SKM-1 treated with dmso at 0.1 percent for 144 hours (cell line): ENCODE measurements around the gene MSANTD2.

Experiments
- DNase-seq: peaks from one replicate; lab custom pipeline; 2025; ENCODE audit not compliant: unreplicated experiment; lab: John Stamatoyannopoulos, UW

The MSANTD2 gene

GRCh38 chr11:124800226-124800929 lies at the start of gene MSANTD2:
Gene MSANTD2, minus strand, starts transcription at chr11:124800406. Its CDS starts 26 bp downstream, at chr11:124800380.
- peak; percentile 44 for DNase-seq

DNA sequence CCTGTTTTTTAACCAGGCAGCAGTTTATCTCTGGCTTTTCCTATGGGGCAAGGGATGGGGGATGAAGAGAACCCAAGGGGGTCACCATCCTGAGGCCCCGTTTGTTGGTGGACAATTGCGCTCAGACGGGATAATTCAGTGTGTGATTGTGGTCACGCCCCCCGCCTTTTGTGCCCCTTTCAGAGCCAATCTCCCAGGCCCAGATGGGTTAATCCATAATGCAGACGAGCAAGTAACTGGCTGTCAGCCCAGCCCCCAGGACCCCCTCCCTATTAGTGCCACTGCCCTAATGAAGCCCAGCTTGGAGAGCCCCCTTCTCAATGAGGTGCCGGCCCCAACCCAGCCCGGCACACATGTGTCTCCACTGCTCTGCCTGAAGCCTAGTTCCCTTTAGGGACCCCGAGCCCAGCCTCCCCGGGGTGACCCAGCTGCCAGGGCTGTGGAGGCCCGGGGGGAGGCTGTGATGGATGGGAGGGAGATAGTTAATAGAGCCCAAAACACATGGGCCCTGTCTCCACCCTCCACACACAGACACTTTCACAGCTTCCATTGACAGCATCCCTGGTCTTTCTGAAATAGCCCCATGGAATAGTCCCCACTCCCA lies 46.0 kb upstream of the MSANTD2 start:
- DNase-seq: no peak

DNA sequence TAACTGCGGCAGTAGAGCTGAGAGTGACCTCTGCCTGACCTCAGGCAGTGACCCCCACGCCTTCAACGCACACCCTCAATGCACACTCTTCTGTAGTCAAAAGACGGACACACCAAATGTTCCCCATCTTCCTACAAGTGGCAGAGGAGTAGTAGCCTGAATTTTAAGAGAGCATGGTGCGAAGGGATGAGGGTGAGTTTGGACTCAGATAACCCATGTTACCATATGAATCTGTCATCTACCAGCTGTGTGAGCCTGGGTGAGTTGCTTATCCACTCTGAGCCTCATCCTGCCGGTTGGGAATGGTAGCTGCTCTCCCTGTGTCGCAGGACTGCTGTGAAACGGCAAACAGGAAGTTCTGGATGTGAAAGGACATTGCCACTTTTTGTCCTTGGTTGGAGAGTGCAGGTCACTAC lies 44.5 kb upstream of the MSANTD2 start:
- no peak for DNase-seq

DNA sequence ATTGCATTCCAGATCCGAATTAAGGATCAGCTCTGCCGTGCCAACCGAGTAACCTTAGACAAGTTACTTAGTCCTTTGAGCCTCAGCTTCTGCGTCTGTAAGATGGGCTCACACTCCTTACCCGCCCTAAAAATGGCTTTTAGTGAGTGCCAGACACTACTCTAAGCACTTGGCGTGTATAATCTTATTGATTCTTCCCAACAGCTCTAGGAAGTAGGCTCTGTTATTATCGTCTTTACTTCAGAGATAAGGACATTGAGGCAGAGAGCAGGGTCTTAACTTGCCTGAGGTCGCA lies 43.4 kb upstream of the MSANTD2 start:
- no peak for DNase-seq

- no peak for DNase-seq
These were observed 42.1 kb upstream of the MSANTD2 start for GRCh38 chr11:124842305-124842704.

DNA sequence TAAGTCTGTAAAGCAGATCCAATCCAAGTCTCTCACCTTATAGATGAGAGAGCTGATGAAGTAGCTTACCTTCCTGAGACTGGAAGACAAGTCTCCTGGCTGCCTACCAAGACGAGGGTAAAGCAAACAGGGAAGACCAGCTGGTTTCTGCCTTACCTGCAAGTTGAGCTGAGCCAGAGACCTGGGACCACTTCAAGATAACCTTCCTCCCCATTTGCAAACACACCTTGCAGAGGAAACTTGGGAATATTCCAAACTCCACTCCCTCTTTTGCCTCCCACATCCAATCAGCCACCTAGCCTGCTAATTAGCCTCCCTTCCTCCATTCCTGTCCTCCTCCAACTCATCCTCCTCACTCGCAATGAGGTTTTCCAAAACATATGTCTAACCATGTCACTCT lies 41.6 kb upstream of the MSANTD2 start:
- DNase-seq: no peak

- DNase-seq: no peak
These were observed 41.0 kb upstream of the MSANTD2 start for GRCh38 chr11:124841201-124841600.

GRCh38 chr11:124840666-124841065 lies 40.5 kb upstream of the MSANTD2 start:
- DNase-seq: no peak

GRCh38 chr11:124839972-124840621 lies 39.9 kb upstream of the MSANTD2 start:
- DNase-seq: no peak

- DNase-seq: no peak
These were observed 39.1 kb upstream of the MSANTD2 start for GRCh38 chr11:124839128-124839971.

- no peak for DNase-seq
These were observed 38.6 kb upstream of the MSANTD2 start for GRCh38 chr11:124838805-124839127.

DNA sequence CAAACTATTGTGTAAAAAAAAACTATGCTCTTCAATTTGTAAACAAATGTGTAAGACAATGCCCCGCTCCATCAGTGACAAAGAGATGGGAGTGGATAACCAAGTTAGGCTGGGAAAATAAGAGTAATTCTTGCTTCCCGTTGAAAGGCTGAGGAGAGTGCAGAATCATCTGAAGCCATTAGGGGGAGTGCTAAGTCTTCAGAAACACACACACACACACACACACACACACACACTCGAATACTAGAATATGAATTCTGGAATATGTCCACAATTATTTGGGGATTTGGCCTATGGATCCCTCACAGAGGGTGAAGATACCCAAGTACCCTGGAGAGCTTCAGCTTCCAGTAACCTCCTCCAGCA lies 37.3 kb upstream of the MSANTD2 start:
- peak; percentile 46 for DNase-seq

DNA sequence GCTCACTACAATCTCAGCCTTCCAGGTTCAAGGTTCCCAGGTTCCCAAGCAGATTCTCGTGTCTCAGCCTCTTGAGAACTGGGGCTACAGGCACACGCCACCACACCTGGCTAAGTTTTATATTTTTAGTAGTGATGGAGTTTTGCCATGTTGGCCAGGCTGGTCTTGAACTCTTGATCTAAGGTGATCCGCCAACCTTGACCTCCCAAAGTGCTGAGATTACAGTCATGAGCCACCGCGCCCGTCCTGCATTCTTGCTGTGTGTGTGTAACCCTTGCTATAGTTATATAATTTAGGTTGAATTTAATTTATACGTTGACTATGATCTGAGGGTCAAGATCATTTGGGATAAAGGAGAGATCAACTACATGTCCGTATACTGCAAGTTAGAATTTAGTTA lies 35.7 kb upstream of the MSANTD2 start:
- DNase-seq: no peak

- DNase-seq: no peak
These were observed 34.4 kb upstream of the MSANTD2 start for GRCh38 chr11:124834526-124835180.

GRCh38 chr11:124832571-124832970 lies 32.4 kb upstream of the MSANTD2 start:
- DNase-seq: no peak

- no peak for DNase-seq
These were observed 31.7 kb upstream of the MSANTD2 start for GRCh38 chr11:124831897-124832296.

DNA sequence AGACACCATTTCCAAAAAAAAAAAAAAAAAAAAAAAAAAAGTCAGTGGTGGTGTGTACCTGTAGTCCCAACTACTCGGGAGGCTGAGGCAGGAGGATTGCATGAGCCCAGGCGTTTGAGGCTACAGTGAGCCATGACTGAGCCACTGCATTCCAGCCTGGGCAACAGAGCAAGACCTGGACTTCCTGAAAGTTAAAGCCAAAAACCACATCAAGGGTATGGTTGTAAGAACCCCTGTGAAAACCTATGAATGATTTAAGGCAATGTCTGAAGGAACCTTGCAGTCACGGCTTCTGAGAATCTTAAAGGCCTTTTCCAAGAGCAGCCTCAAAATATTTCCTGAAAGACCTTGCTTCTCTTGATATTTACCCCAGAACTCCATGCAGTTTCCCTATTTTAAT lies 30.5 kb upstream of the MSANTD2 start:
- no peak for DNase-seq

GRCh38 chr11:124829986-124830385 lies 29.8 kb upstream of the MSANTD2 start:
- DNase-seq: no peak

DNA sequence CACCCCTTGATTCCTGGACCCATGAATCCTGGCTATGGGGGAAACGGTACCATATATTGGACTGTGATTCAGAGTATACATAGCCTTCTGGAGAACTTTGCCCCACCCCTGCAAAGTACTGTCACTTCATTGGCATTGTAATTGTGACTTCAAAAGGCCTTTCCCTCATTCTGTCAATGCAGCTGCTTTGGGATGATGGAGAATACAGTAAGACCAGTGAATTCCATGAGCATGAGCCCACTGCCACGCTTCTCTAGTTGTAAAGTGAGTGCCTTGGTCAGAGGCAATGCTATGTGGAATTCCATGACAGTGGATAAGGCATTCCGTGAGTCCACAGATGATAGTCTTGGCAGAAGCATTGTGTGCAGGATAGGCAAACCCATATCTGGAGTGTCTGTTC lies 25.7 kb upstream of the MSANTD2 start:
- no peak for DNase-seq

GRCh38 chr11:124823512-124824376 lies 23.5 kb upstream of the MSANTD2 start:
- DNase-seq: no peak
